Activated gamma-delta T cell treated with Interleukin-2 at 50 U/mL for 16 hours (primary cell): ENCODE data around the gene NOL12.
"Not testable (repeated sequence)": the region's sequence is repeated elsewhere in the genome, so short reads cannot be mapped to it uniquely, and the experiment has no call there.

ENCODE experiments used
- DNase-seq: peaks from one replicate; pipeline ENCODE4 v3.0.0-alpha.2; 2020

NOL12 gene

GRCh38 chr22:37716708-37717107, 30.6 kb downstream of the NOL12 start:
- no peak for DNase-seq

GRCh38 chr22:37717235-37717634, 31.1 kb downstream of the NOL12 start:
- not testable (repeated sequence) for DNase-seq

- not testable (repeated sequence) for DNase-seq
Measured at GRCh38 chr22:37717746-37718305, 31.7 kb downstream of the NOL12 start.

GRCh38 chr22:37725551-37726240, 39.6 kb downstream of the NOL12 start:
- DNase-seq: no peak

- DNase-seq: no peak
Measured at GRCh38 chr22:37726241-37726887, 40.2 kb downstream of the NOL12 start.

- DNase-seq: no peak
Measured at GRCh38 chr22:37728620-37729019, 42.5 kb downstream of the NOL12 start.

- DNase-seq: no peak
Measured at GRCh38 chr22:37731804-37732471, 45.8 kb downstream of the NOL12 start.

GRCh38 chr22:37732699-37733607, 46.8 kb downstream of the NOL12 start:
- no peak for DNase-seq

- DNase-seq: no peak
Measured at GRCh38 chr22:37733625-37734401, 47.7 kb downstream of the NOL12 start.

GRCh38 chr22:37734402-37734700, 48.2 kb downstream of the NOL12 start:
- no peak for DNase-seq

GRCh38 chr22:37734964-37735451, 48.9 kb downstream of the NOL12 start:
- DNase-seq: no peak

- no peak for DNase-seq
Measured at GRCh38 chr22:37739035-37739434, 52.9 kb downstream of the NOL12 start.

- DNase-seq: no peak
Measured at GRCh38 chr22:37739611-37740049, 53.5 kb downstream of the NOL12 start.

GRCh38 chr22:37740455-37741311, 54.5 kb downstream of the NOL12 start:
- DNase-seq: peak; percentile 12

- no peak for DNase-seq
Measured at GRCh38 chr22:37741312-37741795, 55.2 kb downstream of the NOL12 start.

- no peak for DNase-seq
Measured at GRCh38 chr22:37742376-37743171, 56.4 kb downstream of the NOL12 start.
